ENCODE data around the gene DGKG. TPM values are rescaled to one million over a fixed set of nuclear protein-coding genes. Genes with fewer than 3 reads are reported as not detected.

The DGKG gene
- total RNA-seq, 3 donors from 2014 or later = 0.80 to 6.7 (median 0.96) TPM

DNA sequence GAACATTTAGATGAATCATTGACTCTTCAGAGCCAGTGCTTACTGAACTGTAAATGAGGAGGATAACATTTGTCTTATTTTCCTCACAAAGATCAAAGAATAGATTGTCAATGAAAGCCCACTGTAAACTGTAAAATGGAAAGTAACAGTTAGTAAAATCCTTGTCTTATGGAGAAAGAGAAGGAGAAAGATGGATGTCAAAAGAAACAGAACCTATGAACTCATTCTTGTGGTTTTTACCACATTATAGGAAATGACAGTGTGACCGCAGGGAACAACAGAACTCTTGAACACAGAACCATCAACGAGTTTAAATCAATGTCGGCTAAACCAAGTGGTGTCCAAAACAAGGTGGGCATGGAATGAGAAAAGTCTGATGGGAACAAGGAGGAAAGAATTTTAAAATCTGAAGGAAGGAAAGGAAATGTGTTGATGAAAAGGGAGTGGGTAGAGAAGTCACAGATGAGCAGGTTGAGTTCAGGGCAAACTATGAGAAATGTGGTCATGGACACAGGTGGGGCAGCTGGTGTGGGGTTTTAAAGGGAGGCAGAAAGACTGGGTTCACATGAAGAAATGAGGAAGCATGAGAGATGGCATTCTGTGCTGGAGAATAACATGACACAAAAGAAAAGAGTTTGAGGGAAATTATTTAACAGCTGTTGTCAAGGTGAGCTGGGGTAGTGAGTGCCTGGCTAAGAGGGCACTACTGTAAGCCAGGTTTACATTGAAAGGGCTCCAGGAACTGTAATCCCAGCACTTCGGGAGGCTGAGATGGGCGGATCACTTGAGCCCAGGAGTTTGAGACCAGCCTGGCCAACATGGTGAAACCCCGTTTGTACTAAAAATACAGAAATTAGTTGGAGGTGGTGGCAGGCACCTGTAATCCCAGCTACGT lies 210.7 kb downstream of the DGKG start:
- no peaks in the 10 kb centered on the region for H3K4me1 ChIP-seq (ENCODE audit: low read depth)
- ATAC-seq (no peak), DNase-seq (no peak)
- no peak overlapping the region for H3K4me3 ChIP-seq
- H3K36me3 ChIP-seq (ENCODE audit: low read depth) = no peaks in the 10 kb centered on the region
- TF ChIP-seq, protein P1, sequence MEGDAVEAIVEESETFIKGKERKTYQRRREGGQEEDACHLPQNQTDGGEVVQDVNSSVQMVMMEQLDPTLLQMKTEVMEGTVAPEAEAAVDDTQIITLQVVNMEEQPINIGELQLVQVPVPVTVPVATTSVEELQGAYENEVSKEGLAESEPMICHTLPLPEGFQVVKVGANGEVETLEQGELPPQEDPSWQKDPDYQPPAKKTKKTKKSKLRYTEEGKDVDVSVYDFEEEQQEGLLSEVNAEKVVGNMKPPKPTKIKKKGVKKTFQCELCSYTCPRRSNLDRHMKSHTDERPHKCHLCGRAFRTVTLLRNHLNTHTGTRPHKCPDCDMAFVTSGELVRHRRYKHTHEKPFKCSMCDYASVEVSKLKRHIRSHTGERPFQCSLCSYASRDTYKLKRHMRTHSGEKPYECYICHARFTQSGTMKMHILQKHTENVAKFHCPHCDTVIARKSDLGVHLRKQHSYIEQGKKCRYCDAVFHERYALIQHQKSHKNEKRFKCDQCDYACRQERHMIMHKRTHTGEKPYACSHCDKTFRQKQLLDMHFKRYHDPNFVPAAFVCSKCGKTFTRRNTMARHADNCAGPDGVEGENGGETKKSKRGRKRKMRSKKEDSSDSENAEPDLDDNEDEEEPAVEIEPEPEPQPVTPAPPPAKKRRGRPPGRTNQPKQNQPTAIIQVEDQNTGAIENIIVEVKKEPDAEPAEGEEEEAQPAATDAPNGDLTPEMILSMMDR (IDR thresholded peaks at IDR 0.05) = no peak
- intact Hi-C loops (cut with DNase I, micrococcal nuclease) = no loop called here
- H3K9me3 ChIP-seq = no peaks in the 10 kb centered on the region

DNA sequence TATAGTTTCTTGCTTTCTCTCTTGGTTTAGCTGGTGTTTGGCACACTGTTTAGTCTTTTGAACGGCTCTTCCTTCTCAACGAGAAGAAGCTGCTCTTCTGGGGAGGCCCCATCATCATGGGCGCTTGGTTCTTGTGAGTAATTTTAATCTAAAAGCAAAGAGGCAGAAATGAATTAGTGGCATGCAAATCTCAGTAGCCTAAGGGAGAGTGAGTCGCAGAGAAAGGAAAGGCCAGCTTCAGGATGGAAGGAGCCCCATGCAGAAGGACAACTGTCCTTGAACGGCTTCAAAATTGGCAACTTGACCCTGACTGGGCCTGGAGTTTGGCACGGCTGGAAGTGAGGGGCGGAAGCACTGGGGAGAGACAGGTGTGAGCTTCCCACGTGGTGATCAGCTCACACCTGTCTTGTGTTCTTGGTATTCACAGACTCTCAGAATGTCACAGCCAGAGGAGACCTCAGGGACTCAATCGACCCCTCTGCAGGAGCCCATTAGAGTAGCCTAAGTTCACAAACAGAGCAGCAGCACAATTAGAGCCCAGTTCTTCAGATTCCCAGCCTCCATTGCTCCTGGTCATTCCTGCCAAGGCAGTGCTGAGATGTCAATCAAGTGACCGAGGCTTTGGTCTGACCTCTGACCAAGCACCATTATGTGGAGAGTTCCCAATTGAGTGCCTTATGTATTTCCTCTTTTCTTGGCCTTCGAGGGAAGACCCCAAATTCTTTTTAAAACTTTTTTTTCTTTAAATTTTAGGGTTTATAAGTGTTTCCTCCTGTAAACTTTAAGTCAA lies 211.8 kb downstream of the DGKG start:
- no peak overlapping the region for H3K4me3 ChIP-seq
- H3K36me3 ChIP-seq (ENCODE audit: low read depth) = no peaks in the 10 kb centered on the region
- no peak for ATAC-seq
- no peaks in the 10 kb centered on the region for H3K4me1 ChIP-seq (ENCODE audit: low read depth)
- TF ChIP-seq, protein P1 (IDR thresholded peaks at IDR 0.05) = no peak
- intact Hi-C loops (cut with DNase I, micrococcal nuclease) = no loop called here
- DNase-seq = no peak
- H3K9me3 ChIP-seq = no peaks in the 10 kb centered on the region

DNA sequence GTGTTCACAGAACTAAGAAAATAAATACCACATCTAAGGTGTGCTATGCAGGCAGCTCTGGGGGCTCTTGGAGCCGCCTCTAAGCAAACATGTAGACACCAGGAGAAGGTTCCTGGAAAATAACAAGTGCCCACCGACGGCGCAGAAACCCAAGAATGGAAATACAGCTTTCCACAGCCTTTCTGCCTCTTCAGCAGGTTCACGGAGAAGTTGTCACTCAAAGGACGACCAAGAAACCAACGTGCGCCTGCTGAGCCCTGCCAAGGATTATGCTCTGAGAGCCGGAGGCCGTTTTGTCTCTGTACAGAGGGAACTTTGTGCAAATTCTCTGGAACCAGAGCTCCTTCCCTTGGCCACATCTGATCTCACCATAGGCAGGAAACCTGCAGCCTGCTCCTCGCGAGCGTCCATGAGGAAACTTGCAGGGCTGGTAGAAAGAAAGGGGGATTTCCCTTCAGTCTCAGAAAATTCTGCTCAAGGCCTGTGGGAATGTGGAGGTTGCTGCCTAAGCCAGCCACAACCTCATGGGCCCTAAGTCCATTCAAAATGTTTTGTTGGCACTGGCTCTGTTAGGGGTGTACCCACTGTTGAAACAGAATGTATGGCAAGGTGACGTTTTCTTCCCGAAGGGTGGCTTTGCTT lies 212.6 kb downstream of the DGKG start:
- Histone ChIP-seq H3K4me3 (no peak overlapping the region), H3K4me1 (ENCODE audit: low read depth) (no peaks in the 10 kb centered on the region), H3K9me3 (no peaks in the 10 kb centered on the region), H3K36me3 (ENCODE audit: low read depth) (no peaks in the 10 kb centered on the region)
- intact Hi-C loops (cut with DNase I, micrococcal nuclease) = no loop called here
- TF ChIP-seq, protein P1 (IDR thresholded peaks at IDR 0.05) = no peak
- DNase-seq = no peak
- no peak for ATAC-seq

DNA sequence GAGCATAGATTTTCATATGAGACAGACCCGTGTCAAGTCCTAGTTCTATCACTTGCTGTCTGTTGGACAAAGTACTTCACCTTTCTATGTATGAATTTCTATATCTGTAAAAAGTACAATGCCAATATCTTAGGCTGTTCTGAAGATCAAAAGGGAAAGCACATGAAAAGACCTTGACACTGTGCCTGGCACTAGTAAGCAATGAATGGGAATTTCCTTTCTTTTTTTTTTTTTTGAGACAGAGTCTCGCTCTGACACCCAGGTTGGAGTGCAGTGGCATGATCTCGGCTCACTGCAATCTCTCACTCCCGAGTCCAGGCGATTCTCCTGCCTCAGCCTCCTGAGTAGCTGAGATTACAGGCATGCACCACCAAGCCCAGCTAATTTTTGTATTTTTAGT lies 217.8 kb downstream of the DGKG start:
- no peaks in the 10 kb centered on the region for H3K36me3 ChIP-seq (ENCODE audit: low read depth)
- no peak for DNase-seq
- no peak overlapping the region for H3K4me3 ChIP-seq
- H3K4me1 ChIP-seq (ENCODE audit: low read depth) = no peaks in the 10 kb centered on the region
- TF ChIP-seq, protein P1 (IDR thresholded peaks at IDR 0.05) = no peak
- no peak for ATAC-seq
- no peaks in the 10 kb centered on the region for H3K9me3 ChIP-seq
- intact Hi-C loops (cut with DNase I, micrococcal nuclease) = no loop called here

DNA sequence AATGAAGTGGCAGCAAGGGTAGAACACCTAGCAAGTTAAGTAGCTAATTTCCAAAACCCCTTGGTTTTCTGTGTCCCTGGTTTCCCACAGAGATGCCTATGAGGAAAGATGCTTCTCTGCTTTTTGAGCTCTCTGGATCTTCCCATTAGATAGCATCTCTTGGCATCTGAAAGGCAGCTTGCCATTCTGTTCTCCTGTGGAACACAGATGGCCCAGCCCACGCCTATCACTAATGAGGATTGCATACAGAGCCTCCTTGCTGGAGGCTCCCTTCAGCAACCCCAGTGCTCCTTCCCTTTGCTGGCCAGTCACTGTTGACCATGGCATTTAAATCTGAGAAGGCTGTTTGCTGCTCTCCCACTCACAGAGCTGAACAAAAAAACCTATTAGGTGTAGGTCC lies 218.8 kb downstream of the DGKG start:
- DNase-seq (no peak), ATAC-seq (no peak)
- Histone ChIP-seq H3K9me3 (no peaks in the 10 kb centered on the region), H3K4me3 (no peak overlapping the region), H3K4me1 (ENCODE audit: low read depth) (no peaks in the 10 kb centered on the region), H3K36me3 (ENCODE audit: low read depth) (no peaks in the 10 kb centered on the region)
- intact Hi-C loops (cut with DNase I, micrococcal nuclease) = no loop called here
- TF ChIP-seq, protein P1 (IDR thresholded peaks at IDR 0.05) = no peak
